ENCODE measurements around the gene TBC1D17.
A peak's percentile ranks its signal among the peaks of the same experiment; 100 is the strongest.
"Not testable (repeated sequence)": the region's sequence is repeated elsewhere in the genome, so short reads cannot be mapped to it uniquely, and the experiment has no call there.

The TBC1D17 gene

DNA sequence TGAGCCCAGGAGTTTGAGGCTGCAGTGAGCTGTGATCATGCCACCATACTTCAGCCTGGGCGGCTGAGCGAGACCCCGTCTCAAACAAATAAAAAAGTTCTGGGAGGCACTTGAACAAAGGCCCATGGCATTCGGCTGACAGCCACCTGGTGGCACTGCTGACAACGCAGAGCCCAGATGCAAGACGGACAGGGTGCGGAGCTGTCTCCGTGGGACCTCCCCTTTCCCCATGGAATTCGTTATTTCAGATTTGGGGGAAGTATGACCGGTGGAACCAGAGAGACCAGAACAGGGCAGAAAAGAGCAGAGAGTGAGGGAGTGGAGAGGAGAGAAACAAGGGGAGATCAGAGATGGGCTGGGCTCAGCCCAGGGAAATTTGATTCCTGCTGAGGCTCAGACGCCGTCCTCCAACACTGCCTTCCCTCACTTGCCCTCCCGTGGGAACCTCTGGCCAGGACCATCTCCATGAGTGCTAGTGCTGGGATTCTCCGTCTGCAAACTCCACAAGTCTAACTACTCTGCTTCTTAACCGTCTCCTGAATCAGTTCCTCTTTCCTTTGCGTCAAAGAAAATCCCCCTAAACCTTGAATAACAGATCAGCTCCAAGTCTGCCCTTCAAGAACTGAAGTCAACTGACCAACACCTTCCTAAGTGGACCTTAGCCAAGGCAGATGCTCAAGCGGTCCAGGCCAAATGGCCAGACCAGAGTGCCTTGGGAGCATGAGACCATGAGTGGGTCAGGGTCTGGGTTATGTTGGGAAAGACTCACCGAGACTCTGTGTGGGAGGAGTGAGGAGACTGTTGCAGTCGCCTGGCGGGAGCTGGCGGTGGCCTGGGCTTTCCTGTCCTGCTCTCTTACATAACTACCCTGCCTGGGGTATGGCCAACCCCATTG, 39.6 kb downstream of the TBC1D17 start:
- DNase-seq (ENCODE audit: extremely low read depth in 1 of 2, low read depth in 1 of 2): no peak

DNA sequence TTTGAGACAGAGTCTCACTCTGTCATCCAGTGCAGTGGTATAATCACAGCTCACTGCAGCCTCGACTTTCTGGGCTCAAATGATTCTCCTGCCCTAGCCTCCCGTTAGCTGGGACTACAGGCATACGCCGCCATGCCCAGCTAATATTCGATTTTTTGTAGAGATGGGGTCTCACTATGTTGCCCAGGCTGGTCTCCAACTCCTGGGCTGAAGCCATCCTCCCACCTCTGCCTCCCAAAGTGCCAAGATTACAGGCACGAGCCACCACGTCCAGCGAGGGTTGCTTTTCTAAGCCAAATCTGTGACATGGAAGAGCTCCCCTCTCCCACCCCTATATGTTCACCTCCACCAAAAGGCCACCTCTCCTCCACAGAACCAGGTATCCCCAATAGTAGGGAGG, 40.6 kb downstream of the TBC1D17 start:
- no peak for DNase-seq (ENCODE audit: extremely low read depth in 1 of 2, low read depth in 1 of 2)

DNA sequence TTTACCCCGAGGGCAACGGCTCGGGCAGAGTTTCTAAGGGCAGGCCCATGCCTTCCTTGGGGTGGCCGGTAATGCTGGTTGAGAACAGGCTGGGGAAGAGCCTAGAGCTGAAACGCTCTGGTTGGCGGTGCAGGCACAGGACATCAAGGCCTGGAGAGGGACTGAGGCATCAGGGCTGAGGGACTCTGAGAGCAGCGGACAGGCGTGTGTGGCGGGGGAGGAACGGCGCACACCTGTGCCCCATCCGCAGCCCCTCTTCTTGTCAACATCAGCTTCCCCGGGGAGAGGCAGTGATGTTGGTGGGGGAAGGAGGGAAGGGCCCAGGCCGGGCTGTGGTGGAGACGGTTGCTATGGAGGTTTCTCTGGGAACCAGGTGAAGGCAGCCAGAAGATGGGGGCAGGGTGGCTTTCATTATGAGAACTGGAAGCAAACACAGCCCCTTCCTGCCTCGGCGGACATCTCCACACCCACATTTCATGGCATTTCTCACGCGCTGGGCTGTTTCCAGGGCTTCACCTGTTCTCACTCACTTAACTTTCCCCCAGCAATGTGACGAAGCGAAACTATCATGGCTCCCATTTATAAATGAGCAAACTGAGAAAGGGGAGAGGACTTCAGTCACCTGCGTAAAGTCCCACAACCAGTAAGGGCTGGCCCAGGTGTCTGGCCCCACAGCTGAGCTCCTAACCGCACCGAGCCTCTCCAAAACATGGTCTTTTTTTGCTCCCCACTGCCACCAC, 43.3 kb downstream of the TBC1D17 start:
- no peak for DNase-seq (ENCODE audit: extremely low read depth in 1 of 2, low read depth in 1 of 2)

DNA sequence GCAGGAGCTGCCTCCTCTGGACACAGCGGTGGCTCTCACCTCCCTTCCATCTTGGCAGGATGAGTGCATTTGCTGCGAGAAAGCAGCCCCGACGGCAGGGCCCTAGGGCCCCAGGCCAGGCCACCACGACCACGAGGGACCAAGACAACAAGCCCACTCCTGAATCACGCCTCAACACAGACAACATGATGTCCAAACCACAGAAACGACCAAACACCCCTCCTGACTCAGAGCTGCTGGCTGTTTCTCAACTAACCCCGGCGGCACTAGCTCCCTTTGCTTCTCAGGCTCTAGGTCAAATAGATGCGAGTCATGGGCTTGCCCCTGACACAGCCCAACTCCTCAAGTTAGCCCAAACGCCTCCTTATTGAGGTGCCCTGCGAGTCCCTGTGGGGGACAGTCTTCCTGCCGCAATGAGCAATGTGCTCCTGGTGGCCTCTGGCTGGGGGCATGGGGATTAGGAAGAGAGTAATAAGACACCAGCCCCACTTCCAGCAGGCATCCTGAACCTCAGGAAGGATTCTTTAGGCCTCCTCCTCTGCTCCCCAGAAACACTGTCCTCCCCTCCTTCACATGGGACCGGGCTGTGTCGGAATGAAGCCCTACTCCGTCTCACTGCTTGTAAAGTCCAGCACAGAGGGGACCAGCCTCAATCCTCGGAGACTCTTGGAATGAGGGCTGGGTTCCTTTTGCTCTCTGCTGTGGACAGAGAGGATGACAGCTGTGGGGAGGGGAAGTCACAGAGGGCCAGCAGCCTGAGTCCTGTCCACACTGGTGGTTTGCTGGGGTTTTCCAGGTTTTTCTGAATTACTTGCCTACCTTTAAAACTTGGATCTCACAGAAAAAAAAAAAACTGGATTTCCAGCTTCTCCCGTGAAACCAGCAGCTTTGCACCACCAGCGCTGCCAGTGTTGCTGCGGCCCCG, 44.6 kb downstream of the TBC1D17 start:
- no peak for DNase-seq (ENCODE audit: extremely low read depth in 1 of 2, low read depth in 1 of 2)

DNA sequence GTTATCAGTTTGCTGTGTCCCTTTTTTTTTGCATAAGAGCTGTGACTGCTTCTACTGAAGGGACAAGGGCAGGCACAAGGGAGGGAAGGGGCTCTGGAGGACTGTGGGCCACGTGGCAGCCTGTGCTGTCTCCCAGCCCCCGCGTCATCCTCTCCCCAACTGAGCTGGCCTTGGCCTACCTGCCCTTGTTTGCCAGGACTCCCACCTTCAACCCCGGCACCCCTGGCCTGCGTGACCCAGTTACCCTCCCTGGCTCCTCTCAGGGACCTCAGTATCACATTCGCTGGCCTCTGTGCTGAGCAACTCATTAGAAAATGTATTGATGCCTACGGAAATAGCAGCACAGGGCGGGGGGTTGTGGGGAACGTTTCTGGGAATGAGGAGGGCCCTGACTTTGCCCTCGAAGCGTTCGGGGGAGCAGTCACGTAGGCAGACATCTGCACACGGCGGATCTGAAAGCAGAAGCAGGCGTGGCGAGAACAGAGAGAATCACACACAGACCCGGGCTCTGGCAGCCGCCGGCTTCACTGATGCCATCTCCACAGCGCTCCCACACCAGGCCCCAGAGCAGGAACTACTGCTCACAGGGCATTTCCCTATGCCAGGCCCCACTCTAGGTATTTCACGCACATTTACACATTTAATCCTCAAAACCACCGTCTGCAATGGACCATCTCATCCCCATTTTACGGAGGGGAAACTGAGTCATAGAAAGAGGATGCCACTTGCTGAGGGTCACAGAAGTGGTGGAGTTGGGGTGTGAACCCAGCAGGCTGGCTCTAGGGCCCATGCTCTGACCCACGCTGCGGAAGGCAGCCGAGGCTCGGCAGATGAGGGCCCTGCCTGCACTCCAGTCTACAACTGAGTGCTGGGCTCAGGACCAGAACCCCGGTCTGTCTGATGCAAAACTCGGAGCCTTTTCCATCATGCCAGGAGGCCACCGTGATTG, 45.8 kb downstream of the TBC1D17 start:
- DNase-seq (ENCODE audit: extremely low read depth in 1 of 2, low read depth in 1 of 2): no peak

DNA sequence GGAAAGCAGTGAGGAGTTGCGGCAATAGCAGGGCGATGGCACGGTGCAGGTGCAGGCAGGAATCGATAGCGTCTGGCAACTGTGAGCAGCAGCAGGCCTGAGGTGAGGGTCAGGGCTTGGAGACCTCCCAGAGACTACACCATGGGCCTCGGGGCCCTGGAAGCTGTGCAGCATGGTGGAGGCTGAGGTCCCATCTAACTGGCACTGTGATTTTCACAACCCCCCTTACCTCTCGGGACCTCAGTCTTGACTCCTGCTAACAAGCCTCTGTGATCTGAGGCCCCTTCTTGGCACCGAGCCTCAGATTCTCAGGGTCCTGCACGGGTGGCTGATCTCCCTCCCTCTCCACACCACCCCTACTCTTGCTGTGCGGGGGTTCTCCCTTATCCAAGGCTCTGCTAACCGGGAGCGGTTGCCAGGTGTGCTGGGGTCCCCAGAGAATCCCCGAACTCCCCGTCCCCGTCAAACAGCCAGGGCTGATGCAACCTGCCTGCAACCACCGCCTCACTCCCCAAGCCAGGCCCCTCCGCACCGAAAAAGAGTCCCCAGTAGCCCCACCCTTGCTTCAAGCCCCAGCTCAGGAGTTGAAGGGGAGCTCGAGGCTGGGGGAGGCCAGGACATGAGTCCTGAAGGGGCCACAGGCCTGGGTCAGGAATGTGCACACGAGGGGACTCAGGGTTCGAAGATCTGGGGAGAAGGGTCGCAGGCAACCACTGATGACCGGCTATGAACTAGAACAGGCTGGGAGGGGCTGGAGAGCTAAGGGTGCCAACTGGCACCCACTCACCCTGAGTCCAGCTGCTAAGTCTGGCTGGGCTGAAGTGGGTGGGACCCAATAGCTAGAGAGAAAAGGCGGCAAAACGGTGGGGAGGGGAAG, 46.7 kb downstream of the TBC1D17 start:
- no peak for DNase-seq (ENCODE audit: extremely low read depth in 1 of 2, low read depth in 1 of 2)

DNA sequence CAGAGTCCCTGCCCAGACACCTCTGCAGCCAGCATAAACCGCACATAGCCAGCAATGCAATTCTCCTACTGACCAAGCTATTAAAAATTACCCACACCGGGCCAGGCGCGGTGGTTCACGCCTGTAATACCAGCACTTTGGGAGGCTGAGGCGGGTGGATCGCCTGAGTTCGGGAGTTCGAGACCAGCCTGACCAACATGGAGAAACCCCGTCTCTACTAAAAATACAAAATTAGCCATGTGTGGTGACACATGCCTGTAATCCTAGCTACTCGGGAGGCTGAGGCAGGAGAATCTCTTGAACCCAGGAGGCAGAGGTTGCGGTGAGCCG, 47.3 kb downstream of the TBC1D17 start:
- not testable (repeated sequence) for DNase-seq (ENCODE audit: extremely low read depth in 1 of 2, low read depth in 1 of 2)

DNA sequence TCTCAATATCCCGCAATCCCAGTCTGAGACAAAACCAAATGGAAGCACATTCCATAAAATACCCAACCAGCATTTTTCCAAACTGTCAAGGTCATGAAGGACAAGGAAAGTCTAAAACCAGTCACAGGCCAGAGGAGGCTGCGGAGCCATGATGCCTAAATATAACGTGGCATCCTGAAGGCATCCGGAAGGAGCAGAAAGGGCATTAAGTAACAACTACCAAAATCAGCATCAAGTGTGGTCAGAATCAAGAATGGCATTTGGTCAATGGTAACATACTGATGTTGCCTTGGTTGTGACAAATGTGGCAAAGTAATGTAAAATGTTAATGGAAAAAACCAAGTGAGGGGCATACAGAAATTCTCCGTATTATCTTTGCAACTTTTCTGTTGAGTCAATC, 48.0 kb downstream of the TBC1D17 start:
- no peak for DNase-seq (ENCODE audit: extremely low read depth in 1 of 2, low read depth in 1 of 2)

DNA sequence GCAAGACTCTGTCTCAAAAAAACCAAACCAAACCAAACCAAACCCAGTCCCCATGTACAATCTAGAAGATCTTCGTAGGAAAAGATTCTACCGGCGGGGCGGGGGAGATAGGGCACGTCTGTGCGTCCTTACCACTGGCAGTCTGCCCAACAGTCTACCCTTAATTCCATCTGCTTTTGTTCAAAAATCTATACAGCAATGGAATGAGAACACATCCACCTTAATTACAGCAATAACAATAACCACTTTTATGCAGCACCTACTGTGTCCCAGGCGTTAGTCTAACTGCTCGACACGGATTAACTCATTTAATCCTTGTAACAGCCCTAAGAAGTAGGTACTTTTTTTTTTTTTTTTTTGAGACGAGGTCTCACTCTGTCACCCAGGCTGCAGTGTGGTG, 49.0 kb downstream of the TBC1D17 start:
- DNase-seq (ENCODE audit: extremely low read depth in 1 of 2, low read depth in 1 of 2): no peak

DNA sequence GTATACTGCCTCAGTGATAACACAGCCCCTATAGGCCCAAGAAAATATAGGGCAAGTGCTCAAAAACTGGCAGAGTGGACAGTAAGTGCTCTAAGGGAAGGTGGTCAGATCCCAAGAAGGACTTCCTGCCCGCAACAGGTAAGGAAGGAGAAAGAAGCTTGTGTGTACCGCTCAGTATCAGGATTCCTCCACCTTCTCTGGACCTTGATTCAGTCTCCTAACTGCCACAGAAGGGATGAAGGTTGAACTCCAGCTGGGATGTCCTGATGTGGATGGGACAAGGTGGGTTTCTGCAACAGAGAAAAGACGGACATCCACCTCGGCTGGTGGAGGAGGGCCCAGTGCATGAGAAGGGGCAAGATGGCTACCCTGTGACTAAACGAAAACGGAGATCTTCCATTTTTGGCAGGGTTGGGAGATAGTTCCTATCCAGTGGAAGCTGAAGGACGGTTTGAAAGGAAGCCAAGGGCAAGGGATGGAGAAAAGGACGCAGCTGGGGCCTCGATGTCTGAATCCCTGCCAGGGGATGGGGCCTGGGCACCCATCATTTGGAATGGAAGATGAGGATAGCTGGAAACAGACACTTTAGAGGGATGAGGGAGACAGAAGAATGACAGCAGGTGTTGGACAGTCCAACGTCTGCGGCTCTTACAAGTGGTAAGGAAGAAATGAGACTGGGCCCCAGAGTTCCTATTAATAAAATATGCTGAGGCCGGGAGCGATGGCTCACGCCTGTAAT, 50.2 kb downstream of the TBC1D17 start:
- DNase-seq (ENCODE audit: extremely low read depth in 1 of 2, low read depth in 1 of 2): no peak

DNA sequence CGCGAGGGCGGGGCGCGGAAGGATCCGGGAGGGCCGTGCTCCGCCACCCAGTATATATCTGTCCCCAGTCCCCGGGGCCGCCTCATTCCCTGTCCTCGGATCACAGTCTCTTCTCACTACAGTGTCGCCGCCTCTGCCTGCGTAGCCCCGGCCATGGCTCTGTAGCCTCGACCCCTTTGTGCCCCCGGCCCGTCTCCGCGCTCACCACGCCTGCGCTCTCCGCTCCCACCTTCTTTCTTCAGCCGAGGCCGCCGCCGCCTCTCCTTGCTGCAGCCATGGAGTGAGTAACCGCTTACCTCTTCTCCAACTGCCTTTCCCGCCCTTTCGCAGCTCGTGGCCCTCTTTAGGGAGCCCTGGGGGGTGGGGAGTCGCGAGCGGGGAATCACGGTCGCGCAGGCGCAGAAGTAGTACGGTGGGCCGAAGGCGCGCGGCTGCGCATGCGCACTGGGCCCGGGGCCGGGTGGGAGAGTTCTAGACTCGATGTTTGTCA, 51.7 kb downstream of the TBC1D17 start, which contains the start of the genes ATF5 and NUP62:
TSS of gene ATF5 (plus strand) at position 85 of the 490 bp plus-strand sequence. CDS start 1,646 bp downstream, outside the sequence.
TSS of gene NUP62 (minus strand) at position 384 of the 490 bp plus-strand sequence. CDS start 19,697 bp downstream, outside the sequence.
- peak; percentile 75 to 92 for DNase-seq (ENCODE audit: extremely low read depth in 1 of 2, low read depth in 1 of 2)

DNA sequence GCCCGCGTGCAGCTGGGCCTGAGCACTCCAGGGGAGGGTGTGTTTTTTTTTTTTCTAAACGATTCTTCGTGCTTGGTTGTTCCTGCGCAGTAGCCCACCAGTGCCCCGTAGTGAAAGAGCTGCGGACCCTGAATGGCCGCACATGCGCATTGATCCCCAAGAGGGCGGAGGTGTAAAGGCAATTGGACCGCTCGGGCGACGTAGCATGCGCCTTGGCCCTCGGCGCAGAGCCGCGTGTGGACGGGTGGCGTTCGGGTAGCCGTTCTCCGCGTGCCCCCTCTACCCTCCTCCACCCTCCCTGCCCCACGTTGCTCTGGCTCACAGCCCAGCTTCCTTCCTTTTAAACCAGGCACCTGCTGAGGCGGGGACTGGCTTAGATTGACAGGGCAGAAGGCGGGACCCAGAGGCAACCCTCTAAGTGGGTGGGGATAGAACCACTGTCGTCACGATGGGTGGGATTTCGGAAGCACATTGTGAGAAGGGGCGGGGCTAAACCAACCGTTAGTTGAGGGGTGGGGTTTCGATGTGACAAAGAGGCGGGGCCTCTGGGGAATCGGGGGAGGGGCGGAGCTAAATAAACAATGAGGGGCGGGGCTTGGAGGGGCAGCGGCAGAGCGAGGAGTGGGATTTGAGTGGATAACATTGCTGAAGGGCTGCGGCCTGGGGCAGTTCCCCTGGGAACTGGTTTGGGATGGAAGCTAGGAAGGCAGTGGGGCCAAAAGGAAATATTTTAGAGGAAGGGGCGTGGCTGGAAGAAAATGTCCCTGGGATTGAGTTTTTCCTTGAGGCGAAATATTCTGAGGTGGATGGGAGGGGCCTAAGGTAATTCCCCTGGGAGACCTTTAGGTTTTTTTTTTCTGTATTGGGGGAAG, 52.3 kb downstream of the TBC1D17 start:
- DNase-seq (ENCODE audit: extremely low read depth in 1 of 2, low read depth in 1 of 2): peak; percentile 80 to 87

DNA sequence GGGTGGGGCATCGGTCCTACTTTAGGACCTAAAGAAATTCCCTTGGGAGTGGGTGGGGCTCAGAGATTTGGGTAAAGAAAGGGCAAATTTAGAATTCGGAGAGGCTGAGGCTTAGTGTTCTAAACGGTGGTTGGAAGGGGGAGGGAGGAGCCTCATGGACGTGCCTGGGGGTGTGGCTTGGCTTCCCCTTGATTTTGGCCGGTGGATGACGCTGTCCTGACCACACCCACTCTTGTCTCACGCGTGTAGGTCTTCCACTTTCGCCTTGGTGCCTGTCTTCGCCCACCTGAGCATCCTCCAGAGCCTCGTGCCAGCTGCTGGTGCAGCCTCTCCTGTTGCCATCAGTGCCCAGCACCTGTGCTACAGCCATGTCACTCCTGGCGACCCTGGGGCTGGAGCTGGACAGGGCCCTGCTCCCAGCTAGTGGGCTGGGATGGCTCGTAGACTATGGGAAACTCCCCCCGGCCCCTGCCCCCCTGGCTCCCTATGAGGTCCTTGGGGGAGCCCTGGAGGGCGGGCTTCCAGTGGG, 53.0 kb downstream of the TBC1D17 start:
- no peak for DNase-seq (ENCODE audit: extremely low read depth in 1 of 2, low read depth in 1 of 2)

DNA sequence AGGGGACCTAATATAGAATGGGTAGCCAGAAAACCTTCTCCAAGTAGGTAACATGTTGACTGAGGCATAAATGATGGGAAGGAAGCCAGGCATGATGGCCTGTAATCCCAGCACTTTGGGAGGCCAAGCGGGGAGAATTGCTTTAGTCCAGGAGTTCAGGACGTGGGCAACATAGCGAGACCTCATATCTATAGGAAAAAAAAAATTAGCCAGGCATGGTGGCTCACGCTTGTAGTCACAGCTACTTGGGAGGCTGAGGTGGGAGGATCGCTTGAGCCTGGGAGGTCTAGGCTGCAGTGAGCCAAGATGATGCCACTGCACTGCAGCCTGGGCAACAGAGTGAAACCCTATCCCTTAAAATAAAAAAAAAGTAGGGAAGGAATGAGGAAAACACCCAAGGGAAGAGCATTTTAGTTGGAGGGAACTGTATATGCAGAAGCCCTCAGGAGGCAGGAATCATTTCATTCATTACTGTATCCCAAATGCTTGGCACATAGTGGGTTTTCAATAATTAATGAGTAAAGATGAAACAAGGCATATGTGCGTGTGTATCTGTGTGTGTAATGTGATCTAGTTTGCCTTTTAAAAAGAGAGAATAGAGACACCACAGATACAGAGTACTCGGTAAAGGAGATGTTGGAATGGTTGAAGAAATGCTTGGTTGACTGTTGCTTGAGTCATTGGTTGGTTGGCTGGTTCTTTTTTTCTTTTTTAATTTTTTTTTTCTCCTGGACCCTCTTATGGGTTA, 54.0 kb downstream of the TBC1D17 start:
- no peak for DNase-seq (ENCODE audit: extremely low read depth in 1 of 2, low read depth in 1 of 2)

DNA sequence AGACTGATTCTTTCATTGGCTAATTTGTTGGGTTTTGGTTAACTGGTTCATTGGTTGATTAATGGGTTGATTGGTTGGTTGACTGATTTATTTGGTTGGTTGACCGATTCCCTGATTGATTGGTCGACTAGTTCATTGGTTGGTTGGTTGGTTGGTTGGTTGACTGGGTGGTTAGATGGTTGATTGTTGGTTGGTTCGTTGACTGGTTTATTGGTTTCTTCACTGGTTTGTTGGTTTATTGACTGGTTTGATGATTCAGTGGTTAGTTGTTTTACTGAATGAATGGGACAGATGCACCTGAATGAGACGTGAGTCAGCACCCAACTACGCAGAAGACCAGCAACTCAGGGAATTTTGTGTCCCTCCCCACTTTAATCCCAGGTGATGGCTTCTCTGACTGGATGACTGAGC, 54.5 kb downstream of the TBC1D17 start:
- no peak for DNase-seq (ENCODE audit: extremely low read depth in 1 of 2, low read depth in 1 of 2)

DNA sequence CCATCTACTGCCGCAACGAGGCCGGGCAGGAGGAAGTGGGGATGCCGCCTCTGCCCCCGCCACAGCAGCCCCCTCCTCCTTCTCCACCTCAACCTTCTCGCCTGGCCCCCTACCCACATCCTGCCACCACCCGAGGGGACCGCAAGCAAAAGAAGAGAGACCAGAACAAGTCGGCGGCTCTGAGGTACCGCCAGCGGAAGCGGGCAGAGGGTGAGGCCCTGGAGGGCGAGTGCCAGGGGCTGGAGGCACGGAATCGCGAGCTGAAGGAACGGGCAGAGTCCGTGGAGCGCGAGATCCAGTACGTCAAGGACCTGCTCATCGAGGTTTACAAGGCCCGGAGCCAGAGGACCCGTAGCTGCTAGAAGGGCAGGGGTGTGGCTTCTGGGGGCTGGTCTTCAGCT, 55.2 kb downstream of the TBC1D17 start:
- no peak for DNase-seq (ENCODE audit: extremely low read depth in 1 of 2, low read depth in 1 of 2)
